ENCODE measurements around the gene NR2F2.

The NR2F2 gene

DNA sequence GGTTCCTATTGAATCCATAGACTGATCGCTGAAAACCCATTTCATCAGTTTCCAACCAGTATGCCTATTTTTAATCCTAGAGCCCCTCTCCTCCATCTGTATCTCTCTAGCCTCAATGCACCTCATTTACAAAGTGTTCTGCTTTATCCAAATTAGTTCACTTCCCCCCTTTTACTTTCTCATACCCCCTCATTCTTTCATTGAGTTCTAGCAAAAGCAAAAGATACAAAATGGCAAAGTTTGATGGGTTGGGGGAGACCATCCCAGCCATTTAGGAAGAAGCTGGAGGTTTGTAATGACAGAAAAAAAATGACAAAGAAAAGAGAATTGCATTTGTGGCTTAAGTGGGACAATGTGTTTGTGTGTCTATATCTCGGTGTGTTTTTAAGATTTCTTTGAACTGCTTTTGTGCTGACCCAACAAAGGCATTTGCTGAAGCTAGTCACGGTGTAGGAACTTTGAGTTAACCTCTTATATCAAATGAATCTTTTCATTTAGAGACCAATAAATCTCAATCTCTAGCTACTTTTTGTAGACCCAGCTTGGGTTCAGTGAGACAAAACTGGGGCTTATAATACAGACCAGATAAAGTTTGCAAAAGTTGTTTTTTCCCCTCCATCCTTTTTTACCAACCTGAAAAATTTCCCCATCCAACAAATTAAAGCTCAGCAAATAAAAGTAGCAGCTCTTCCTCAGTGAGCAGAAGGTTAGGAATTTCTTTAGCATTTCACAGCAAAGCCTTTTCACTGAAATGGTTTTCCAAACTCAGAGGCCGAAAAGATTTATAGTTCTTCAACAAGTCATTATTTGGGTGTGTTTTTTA, 18.7 kb downstream of the NR2F2 start:
- H3K4me3 Mint-ChIP-seq: no peak overlapping the region
- no peak overlapping the region for H3K27ac Mint-ChIP-seq
- H3K4me1 Mint-ChIP-seq (ENCODE audit: low read depth): peaks cover 5% of the 10 kb centered on the region
- H3K9me3 Mint-ChIP-seq: no peaks in the 10 kb centered on the region
- H3K36me3 Mint-ChIP-seq (ENCODE audit: low read depth): no peaks in the 10 kb centered on the region
- peaks cover 95% of the 10 kb centered on the region for H3K27me3 Mint-ChIP-seq
- no peak for DNase-seq

DNA sequence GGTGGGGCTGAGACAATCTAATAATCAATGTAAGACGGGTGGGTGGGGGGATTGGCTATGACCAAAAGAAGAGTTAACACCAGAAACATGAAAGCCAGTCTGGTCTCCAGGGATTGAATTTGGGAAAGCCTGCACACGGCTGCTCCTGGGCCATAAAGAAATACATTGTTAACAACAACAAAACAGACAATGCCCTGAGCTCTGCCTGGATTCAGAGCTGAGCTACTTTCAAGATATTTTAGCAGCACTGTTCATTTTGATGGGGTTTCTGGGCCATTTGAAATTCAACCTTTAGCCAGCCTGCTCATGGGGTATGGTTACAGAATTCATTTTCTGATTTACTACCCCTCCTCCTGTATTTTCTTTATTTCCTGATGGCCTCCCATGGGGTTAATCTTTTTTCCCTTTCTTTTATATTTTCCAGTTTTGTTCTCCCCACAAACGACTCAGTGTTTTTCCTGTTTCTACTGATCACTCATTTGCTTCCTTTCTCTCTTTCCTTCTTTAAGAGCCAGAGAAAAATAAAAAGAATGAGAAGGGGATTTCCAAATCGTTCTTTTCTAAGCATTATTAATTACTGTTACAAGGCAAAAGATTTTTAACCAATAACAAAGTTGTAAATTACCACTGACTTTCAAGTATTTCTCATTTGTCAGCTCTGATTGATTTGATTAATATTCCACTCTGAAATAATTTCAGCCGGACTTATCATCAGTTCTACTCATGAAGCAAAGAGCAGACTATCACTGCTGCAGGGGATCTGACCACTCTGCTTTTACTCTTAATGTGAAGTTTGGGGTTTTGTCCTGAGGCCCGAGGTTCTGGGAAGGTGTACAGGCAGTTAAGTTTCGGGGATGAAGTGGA, 19.6 kb downstream of the NR2F2 start:
- H3K9me3 Mint-ChIP-seq: no peaks in the 10 kb centered on the region
- peaks cover 5% of the 10 kb centered on the region for H3K4me1 Mint-ChIP-seq (ENCODE audit: low read depth)
- no peak overlapping the region for H3K27ac Mint-ChIP-seq
- no peak overlapping the region for H3K4me3 Mint-ChIP-seq
- peaks cover 86% of the 10 kb centered on the region for H3K27me3 Mint-ChIP-seq
- no peaks in the 10 kb centered on the region for H3K36me3 Mint-ChIP-seq (ENCODE audit: low read depth)
- DNase-seq: no peak

DNA sequence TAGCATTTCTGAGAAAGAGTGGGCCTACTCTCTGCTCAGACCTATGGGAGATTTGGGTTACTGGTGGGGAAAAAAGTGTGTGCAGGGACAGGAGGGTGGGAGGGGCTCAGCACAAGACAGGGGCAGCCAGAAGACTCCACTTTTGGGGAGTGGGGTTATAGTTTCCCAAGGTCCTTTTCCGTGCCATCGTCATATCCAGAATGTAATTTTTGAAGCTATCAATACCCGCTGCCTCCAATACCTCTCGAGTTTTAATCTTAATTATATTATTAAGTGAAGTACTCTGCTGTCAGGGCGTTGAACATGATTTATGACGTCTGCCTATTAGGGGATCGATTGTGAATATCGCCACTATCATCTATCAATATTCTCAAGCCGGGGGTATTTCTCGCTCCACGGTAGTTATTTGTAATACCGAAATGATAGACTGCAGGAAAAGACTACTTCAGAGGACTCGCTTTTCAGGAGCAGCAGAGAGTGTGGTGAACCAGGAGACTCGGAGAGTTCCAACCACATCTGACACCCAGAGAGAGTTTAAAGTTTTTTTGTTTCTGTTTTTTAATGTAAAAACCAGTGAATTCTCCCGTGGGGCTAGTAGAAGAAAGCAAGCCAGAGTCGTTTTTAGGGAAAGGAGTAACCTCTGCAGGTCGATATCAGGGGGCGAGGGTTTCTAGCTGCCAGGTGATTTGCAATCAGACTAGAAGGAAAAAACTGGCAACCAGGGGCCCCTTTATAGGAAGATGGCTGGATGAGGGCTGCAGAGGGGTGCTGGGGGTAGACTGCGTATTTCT, 20.6 kb downstream of the NR2F2 start:
- H3K4me3 Mint-ChIP-seq: no peak overlapping the region
- peaks cover 76% of the 10 kb centered on the region for H3K27me3 Mint-ChIP-seq
- no peaks in the 10 kb centered on the region for H3K9me3 Mint-ChIP-seq
- H3K27ac Mint-ChIP-seq: no peak overlapping the region
- DNase-seq: no peak
- no peaks in the 10 kb centered on the region for H3K36me3 Mint-ChIP-seq (ENCODE audit: low read depth)
- H3K4me1 Mint-ChIP-seq (ENCODE audit: low read depth): peaks cover 4% of the 10 kb centered on the region

DNA sequence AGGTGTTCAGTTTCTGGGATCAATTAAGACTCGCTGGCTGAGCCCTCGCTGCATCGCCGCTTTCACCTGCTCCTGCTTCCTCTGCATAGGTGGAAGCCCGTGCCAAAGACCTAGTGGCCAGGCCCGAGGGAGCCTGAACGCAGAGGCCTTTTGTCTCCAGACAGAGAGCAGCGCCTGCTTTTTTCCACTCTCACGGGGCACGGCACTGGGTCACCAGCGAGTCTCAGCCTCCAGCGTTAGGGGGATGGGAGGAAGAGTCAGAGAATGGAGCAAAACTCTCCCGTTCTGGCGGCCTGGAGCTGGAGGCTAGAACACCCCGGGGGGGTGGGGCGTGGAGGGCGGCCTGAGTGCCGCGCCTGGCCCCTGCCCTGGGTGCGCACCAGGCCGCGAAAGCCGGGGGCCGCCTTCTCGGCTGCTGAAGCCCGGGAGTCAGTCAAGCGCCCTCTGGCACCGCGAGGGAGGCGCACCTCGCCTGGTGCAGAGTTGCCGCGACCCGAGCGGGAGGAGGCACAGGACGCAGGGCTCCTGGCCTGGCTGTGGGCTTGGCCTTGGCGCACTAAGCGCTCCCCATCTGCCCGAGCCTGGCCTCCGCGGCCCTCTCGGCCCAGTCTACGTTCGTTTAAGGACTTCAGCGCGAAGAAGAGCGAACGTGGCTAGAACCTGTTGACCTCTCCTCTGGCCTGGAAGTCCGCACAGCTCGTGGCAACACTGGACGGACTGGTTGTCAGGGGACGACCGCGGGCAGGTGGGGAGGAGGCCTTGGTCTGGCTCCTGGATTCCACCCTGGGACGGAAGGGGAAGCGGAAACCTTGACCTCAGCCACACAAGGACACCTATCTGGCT, 21.5 kb downstream of the NR2F2 start:
- H3K27me3 Mint-ChIP-seq: peaks cover 67% of the 10 kb centered on the region
- H3K27ac Mint-ChIP-seq: no peak overlapping the region
- DNase-seq: no peak
- H3K36me3 Mint-ChIP-seq (ENCODE audit: low read depth): no peaks in the 10 kb centered on the region
- H3K4me3 Mint-ChIP-seq: no peak overlapping the region
- H3K9me3 Mint-ChIP-seq: no peaks in the 10 kb centered on the region
- peaks cover 12% of the 10 kb centered on the region for H3K4me1 Mint-ChIP-seq (ENCODE audit: low read depth)

DNA sequence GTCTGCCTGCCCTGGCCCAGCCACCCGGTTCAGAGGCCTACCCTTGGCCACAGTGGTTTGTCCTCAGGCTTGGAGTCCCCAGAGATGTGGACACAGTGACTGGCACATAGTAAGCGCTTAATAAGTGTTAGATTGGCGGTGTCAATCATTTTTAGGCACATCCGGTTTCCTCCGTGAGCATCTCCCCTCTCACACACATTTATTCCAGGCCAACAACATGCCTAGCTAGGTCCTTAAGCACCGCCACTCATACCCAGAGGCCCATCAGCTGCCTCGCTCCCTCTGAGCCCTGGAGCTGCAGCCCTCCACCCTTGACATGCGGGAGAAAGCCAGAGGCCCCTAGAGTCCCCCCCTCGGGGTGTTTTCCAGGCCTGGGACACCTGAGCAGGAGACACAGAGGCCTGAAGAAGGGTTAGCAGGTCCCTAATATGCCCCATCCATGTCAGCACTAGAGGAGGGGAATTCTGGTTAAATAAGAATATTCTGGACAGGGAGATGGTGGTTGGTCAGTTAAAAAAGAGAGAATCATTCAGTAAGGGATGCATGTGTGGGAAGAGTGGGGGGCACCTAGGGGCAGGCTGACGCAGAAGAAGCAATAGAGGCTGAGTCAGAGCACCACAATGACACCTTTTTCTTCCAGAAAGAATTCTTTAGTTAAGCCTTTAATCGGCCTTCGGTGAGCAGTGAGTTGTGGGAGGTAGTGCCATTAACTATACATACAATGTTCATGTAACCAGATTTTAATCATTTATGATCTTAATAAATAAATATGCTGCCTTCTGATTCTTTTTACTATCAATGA, 22.3 kb downstream of the NR2F2 start:
- DNase-seq: no peak

DNA sequence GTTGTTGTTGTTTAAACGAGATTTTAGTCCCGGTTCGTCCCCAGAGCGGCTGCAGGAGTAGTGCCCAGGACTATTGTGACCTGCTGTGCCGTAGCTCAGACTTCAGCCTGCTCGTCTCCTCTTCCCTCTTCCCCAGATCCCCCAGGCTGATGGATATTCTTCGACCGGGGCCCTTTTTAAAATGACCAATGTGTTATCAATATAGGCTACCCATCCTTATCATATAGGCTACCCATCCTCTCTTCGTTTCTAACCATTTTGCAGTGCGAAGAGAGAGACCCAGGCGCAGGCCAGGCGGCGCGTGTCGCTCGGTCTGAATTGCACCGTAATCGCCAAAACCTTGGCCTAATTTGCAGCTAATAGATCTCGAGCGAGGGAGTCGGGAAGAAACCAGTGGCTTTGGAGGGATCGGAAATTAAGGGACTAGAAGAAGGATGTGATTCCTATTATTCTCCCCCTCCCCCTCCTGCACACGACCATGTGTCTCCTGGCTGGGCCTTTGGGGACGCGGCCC, 23.0 kb downstream of the NR2F2 start:
- Mint-ChIP-seq H3K4me3 (no peak overlapping the region), H3K4me1 (ENCODE audit: low read depth) (peaks cover 23% of the 10 kb centered on the region), H3K9me3 (no peaks in the 10 kb centered on the region), H3K27ac (no peak overlapping the region), H3K36me3 (ENCODE audit: low read depth) (no peaks in the 10 kb centered on the region), H3K27me3 (peaks cover 64% of the 10 kb centered on the region)
- DNase-seq: no peak

More for the DNA sequence above, 22.3 kb downstream of the NR2F2 start:
- peaks cover 64% of the 10 kb centered on the region for H3K27me3 Mint-ChIP-seq
- H3K27ac Mint-ChIP-seq: no peak overlapping the region
- H3K4me1 Mint-ChIP-seq (ENCODE audit: low read depth): peaks cover 16% of the 10 kb centered on the region
- no peak overlapping the region for H3K4me3 Mint-ChIP-seq
- no peaks in the 10 kb centered on the region for H3K9me3 Mint-ChIP-seq
- no peaks in the 10 kb centered on the region for H3K36me3 Mint-ChIP-seq (ENCODE audit: low read depth)

DNA sequence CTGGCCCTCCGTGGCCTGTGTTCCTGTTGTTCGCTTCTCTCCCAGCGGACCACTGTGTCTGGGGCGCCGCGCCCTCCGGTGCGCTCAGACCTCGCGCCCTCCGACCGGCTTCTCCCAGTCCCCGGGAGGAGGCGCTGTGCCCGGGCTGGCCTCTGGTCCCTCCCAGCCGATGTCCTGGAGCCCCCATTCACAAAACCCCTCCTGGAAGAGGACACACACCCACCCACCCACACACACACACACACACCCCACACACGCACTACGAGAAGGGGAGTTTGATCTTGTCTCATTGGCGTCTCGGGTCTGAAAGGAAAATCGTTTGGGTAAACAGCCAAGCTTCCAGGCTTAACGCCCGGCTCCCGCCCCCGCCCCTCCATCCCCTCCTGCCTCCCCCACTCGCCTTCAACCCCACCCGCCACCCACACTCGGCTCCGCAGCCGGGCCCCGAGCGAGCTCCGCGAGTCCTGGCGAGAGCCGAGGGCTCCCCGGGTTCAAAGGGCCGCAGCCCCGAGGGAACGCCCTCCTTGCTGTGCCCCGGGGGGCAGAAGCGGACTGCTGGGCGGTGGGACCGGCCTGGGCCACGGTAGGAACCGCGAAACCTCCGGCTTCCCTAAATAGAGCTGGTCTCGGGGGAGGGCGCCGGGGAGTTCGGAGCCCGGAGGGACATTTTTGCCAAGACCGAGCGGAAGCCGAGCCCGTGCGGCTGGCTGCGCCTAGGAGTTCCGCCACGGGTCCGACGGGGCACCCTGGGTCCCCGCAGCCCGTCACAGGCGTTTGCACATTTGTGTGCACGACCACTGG, 23.6 kb downstream of the NR2F2 start:
- H3K4me1 Mint-ChIP-seq (ENCODE audit: low read depth): peaks cover 29% of the 10 kb centered on the region
- peaks cover 64% of the 10 kb centered on the region for H3K27me3 Mint-ChIP-seq
- no peaks in the 10 kb centered on the region for H3K9me3 Mint-ChIP-seq
- H3K27ac Mint-ChIP-seq: no peak overlapping the region
- H3K4me3 Mint-ChIP-seq: no peak overlapping the region
- no peak for DNase-seq
- H3K36me3 Mint-ChIP-seq (ENCODE audit: low read depth): no peaks in the 10 kb centered on the region

DNA sequence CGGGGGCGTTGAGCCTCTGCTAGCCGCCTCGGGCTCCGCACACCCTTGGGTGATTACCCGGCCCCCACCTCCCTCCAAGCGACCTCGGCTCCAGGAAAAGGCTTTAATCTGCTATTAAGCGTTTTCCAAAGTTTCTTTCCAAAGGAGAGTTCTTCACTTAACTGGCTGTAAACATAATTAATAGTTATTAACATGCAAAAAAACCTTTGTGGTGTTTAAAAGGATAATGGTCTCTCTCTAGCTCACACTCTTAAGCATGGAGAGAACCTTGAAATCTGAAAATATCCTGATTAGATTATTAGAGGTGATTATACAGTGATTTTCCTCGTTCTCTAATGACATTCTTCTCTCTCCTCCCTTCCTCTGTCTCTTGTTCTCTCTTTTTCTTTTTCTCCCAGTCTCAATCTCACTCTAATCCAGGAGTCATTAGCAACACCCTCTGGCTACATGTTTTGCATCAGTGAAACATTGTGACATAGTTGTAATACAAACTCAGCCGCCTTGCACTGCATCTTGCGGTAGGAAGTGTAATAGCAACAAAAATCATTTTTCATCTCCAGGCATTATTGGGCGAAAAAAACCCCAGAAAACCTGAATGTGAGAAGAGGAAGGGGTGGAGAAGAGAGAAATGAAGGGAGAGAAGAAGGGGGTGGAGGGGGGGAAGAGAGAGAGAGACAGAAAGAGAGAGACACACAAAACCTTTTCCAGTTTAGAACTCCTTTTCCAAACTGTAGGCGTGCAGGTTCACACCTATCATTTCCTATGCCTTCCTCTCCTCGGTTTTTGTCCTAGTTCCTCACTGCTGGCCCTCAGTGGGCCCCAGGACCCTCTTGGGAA, 24.4 kb downstream of the NR2F2 start:
- H3K36me3 Mint-ChIP-seq (ENCODE audit: low read depth): no peaks in the 10 kb centered on the region
- no peak overlapping the region for H3K4me3 Mint-ChIP-seq
- H3K4me1 Mint-ChIP-seq (ENCODE audit: low read depth): peaks cover 29% of the 10 kb centered on the region
- no peaks in the 10 kb centered on the region for H3K9me3 Mint-ChIP-seq
- no peak overlapping the region for H3K27ac Mint-ChIP-seq
- no peak for DNase-seq
- H3K27me3 Mint-ChIP-seq: peaks cover 64% of the 10 kb centered on the region

DNA sequence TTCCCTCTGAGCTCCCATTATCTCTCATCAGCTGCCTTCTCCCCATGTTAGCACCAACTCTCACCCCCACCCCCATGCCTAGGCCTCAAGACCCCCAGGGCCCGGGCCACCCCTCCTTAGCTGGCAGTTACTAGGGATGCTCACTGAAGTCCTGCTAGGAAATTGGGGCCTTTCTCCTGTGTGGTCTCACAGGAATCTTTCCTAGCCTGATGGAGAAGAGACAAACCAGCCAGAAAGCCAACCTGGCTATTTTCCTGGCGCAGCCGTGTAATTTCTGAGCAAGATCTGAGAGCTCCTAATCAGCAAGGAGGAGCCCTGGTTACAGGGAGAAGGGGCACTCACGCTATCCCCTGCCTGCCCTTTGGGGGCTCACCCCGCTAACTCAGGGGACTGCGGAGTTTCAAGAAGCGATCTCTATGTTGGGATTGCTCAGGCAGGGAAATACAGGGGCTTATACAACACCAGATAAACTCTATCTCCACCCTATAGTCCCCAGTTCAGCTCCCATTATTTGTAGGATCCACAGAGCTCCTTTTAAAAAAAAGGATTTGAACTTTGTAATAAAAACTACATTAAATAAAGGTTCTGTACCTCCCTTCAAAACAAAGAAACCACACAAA, 25.2 kb downstream of the NR2F2 start:
- no peak for DNase-seq
- H3K27ac Mint-ChIP-seq: no peak overlapping the region
- no peaks in the 10 kb centered on the region for H3K9me3 Mint-ChIP-seq
- H3K27me3 Mint-ChIP-seq: peaks cover 60% of the 10 kb centered on the region
- no peaks in the 10 kb centered on the region for H3K36me3 Mint-ChIP-seq (ENCODE audit: low read depth)
- H3K4me3 Mint-ChIP-seq: no peak overlapping the region
- H3K4me1 Mint-ChIP-seq (ENCODE audit: low read depth): peaks cover 29% of the 10 kb centered on the region

DNA sequence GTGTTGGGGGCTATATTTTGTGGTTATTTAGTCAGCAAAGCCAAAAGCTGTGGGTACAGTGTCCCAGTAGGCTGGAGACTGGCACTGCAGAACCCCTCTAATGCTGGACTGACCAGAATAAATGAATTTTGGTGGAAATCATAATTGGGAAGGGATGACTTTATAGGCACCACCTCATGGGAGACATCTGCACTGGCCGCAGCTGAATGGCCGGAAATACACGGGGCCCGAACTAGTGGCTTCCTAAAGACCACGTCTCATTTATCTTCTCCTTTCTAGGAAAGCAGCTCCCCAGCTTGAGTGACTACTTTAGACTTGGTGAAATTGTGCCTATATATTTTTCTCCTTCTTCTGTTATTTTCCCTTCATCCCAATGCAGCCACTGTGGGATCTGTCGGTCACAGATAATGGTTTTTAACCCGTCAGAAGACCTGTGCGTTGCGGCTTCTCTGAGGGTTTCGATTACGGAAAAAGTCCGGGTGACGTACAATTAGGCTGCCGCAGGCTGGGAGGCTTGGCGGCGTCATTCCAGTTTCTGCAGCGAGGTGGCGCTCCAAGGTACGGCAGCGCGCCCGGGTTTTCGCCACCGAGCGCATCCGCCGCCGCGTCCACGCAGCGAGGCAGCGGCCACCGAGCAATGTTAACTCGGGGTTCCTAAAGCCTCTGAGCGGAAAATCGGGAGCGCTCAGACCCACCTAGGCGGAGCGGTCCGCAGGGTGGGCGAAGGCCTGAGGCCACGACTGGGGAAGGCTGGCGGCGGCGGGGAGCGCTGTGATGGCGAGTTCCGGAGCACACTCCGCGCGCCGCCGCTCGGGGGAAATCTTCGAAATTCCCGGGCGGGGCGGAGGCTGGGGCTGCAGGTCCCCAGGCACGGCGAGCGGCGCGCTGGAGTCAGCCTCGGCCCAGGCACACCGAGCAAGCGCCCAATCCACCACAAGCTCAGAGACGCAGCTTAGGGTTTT, 26.3 kb downstream of the NR2F2 start:
- Mint-ChIP-seq H3K9me3 (no peaks in the 10 kb centered on the region), H3K4me1 (ENCODE audit: low read depth) (peaks cover 31% of the 10 kb centered on the region), H3K27me3 (peaks cover 60% of the 10 kb centered on the region), H3K4me3 (peak overlapping the region; percentile 75), H3K36me3 (ENCODE audit: low read depth) (no peaks in the 10 kb centered on the region), H3K27ac (peak overlapping the region; percentile 50)
- DNase-seq: peak; percentile 81
